HG03097 (cell line): ENCODE measurements around the gene LBHD2.
"Not testable (repeated sequence)": the region's sequence is repeated elsewhere in the genome, so short reads cannot be mapped to it uniquely, and the experiment has no call there.

Experiments
- ATAC-seq: cut with Tn5 transposase; IDR thresholded peaks from one replicate; pipeline ENCODE4 v1.9.1; 2021; ENCODE audit not compliant: unreplicated experiment, low FRiP score

The LBHD2 gene

GRCh38 chr14:103117499-103117898 lies 33.5 kb downstream of the LBHD2 start:
- not testable (repeated sequence) for ATAC-seq

GRCh38 chr14:103118018-103118662 lies 34.1 kb downstream of the LBHD2 start:
- ATAC-seq, result no peak

DNA sequence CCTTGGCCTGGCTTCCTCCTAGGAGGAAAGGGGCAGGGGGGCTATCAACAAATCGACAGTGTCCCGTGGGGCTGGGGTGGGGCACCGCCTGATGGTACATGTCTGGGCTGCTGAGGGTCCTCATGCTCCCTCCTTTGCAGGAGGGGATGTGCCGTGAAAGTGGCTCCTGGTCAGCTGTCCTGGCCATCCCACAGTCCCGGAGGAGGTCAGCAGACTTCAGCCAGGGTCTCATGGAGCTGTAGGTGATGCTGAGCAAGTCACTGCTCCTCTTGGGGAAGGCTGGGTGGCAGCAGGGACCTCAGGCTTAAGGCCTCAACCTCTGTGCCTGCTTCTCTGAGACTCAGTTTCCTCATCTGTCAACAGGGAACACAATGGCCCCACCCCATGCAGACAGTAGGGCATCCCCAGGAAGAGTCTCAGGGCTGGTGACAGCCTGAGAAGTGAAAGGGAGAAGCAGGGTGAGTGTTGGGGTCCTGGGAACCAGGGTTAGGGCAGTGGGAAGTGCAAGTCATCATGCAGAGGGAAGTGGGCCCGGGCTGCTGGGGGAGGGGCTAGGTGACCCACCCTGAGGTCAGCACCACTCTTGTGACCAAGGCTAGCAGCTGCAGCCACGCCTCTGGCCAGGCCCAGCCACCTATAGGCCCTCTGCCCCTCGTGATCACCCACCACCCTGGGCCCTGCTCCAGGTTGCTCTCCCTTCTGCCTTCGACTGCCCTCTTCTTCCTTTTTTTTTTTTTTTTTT lies 34.8 kb downstream of the LBHD2 start:
- ATAC-seq, result no peak

DNA sequence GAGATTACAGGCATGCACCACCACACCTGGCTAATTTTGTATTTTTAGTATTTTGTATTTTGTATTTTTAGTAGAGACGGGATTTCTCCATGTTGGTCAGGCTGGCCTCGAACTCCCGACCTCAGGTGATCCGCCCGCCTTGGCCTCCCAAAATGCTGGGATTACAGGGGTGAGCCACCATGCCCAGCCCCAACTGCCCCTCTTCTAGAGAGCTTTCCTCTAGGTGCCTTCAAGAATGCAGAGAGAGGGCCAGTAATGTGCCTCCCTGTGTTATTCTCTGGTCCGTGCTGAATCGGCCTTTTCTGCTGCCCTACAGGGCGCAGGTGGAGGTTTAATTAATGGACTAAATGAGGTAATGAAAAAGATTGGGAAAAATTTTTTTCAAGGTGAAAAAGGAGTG lies 35.5 kb downstream of the LBHD2 start:
- not testable (repeated sequence) for ATAC-seq

GRCh38 chr14:103121121-103121845 lies 37.3 kb downstream of the LBHD2 start:
- ATAC-seq, result no peak

DNA sequence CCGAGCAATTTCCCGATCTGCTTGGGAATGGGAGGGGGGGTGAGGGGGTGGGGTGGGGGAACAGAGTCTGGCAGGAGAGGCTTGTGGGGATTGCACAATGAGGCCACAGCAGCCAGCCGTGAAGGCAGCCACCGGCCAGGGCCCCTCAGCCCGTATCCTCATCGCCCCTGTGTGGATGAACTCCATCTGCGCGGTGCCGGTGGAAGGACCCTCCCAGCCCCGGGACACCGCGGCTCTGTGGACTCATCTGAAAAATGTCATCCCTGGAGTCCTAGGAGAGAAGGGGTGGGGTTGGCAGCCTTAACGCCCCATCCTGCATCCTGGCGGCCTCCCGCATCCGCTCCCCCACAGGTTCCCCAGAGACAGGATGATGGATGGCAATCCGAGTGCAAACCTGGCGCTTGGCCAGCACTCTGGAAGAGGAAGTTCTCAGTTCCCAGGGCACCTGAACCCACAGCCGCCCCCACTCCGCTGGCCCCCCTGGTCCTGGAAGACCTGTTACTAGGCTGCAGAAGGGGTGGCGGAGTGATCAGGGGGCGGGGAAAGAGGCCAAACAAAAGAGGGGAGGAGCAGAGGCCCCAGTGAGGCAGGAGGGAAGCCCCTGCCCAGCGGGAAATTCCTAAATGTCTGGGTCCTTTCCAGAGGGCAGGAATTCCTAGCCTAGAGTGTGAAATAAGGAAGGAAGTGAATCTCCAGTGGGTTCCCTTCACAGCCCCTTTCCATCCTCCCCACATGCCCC lies 38.0 kb downstream of the LBHD2 start:
- ATAC-seq, result no peak

DNA sequence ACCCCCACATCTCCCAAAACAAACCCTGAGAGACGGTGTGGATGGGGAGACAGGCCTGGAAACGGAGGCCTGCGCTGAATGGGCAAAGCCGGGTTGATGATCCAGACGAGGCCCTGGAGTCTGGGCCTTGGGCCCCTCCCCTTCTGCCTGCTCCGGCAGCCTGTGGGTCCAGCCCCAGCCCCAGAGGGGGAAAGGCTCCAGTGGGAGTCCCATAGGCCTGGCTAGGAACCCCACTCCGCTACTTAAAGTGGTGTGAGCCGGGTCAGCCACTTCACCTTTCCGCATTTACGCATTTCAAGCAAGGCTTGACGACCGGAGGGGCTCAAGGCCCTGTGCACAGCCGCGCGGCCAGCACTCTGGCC lies 38.6 kb downstream of the LBHD2 start:
- no peak for ATAC-seq

DNA sequence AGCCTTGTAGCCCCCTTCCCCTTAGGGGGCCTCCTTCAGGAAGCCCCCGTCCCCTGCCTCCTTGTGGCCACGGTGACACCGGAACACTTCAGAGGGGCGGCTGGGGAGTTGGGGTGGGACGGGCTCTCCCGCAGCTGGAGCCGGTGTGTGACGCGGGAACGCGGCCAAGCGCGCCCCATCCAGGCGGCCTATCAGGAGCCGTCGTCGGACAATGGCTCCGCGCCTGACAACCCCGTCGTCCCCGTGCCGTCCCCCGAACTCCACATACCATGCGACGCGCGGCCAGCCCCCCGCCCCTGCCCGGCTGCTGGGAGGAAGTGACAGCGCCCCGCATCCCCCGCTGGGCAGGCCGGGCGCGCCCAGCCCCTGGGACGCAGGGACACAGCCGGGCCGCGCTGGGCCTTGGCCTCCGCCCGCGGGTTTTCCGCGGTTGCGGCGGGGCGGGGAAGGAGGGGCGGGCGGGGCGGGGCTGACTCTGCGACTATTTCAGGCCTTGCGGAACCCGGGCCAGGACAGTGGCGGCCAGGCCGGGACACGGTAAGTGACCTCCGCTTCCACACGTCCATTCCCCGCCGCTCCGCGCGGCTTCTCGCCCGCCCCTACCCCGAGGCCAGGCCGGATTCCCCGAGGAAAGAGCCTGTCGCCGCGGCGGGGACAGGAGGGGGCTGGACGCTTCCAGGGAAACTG lies 39.1 kb downstream of the LBHD2 start, which contains the start of gene TNFAIP2:
Gene TNFAIP2 (plus strand): TSS at position 515 of the 687 bp plus-strand sequence. CDS start 2,997 bp downstream, outside the sequence.
- no peak for ATAC-seq

GRCh38 chr14:103123634-103124500 lies 39.9 kb downstream of the LBHD2 start:
- ATAC-seq, result no peak

- ATAC-seq, result no peak
Measured at GRCh38 chr14:103124501-103125001, 40.5 kb downstream of the LBHD2 start.

GRCh38 chr14:103125098-103126070 lies 41.4 kb downstream of the LBHD2 start:
- no peak for ATAC-seq

DNA sequence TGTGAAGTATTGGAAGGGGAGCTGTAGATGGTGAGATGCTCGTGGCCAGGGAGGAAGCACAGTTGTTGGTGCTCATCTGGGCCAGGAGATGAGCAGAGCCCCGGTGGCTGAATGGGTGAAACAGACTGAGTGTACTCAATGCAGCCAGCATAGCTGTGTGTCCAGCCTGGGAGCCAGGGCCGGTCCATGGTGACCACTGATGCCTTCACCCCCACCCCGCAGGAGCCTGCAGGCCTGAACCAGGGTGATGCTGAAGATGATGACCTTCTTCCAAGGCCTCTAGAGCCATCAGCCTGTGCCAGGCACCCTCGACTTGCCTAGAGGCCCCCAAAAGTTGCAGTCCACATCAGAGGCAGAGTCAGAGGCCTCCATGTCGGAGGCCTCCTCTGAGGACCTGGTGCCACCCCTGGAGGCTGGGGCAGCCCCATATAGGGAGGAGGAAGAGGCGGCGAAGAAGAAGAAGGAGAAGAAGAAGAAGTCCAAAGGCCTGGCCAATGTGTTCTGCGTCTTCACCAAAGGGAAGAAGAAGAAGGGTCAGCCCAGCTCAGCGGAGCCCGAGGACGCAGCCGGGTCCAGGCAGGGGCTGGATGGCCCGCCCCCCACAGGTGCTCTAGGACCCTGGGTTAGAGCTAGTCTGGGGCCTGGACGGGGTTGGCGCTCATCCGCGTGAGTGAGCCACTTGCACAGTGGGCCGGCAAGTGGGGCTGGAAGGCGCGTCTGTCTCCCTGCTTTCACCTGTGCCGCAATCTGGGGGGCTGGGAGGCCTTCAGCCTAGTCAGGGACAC lies 42.3 kb downstream of the LBHD2 start:
- no peak for ATAC-seq

DNA sequence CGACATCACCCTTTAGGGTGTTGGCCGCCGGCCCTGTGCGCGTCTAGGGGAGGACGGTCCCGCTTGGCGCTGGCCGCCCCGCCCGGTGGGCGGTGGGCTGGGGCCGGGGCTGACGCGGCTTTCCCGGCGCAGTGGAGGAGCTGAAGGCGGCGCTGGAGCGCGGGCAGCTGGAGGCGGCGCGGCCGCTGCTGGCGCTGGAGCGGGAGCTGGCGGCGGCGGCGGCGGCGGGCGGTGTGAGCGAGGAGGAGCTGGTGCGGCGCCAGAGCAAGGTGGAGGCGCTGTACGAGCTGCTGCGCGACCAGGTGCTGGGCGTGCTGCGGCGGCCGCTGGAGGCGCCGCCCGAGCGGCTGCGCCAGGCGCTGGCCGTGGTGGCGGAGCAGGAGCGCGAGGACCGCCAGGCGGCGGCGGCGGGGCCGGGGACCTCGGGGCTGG lies 42.9 kb downstream of the LBHD2 start:
- no peak for ATAC-seq

DNA sequence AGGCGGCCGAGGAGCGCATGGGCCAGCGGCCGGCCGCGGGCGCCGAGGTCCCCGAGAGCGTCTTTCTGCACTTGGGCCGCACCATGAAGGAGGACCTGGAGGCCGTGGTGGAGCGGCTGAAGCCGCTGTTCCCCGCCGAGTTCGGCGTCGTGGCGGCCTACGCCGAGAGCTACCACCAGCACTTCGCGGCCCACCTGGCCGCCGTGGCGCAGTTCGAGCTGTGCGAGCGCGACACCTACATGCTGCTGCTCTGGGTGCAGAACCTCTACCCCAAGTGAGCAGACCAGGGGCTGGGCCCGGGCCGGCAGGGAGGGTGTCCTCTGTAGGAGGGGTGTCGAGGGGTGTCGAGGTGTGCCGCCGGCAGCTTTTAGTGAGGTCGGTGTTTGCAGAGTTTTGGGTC lies 43.3 kb downstream of the LBHD2 start:
- ATAC-seq, result no peak

- ATAC-seq, result no peak
Measured at GRCh38 chr14:103127861-103128598, 44.0 kb downstream of the LBHD2 start.

- ATAC-seq, result no peak
Measured at GRCh38 chr14:103128631-103129300, 44.8 kb downstream of the LBHD2 start.
